ENCODE results near the gene SPARCL1.

- TF ChIP-seq CTCF (IDR thresholded peaks at IDR 0.05) (no peak), USF1 (IDR thresholded peaks at IDR 0.05; ENCODE audit: borderline replicate concordance, low read depth) (no peak)
Measured at GRCh38 chr4:87530868-87531267, 1.7 kb upstream of the SPARCL1 start.
